HG03378 (cell line): ENCODE data around the gene CCR6.
A peak's percentile ranks its signal among the peaks of the same experiment; 100 is the strongest.
"Not testable (repeated sequence)": the region's sequence is repeated elsewhere in the genome, so short reads cannot be mapped to it uniquely, and the experiment has no call there.

Experiments
- ATAC-seq: cut with Tn5 transposase; IDR thresholded peaks from one replicate; pipeline ENCODE4 v1.9.1; 2021; ENCODE audit warnings: mild to moderate bottlenecking, moderate library complexity; ENCODE audit not compliant: unreplicated experiment

CCR6 gene

GRCh38 chr6:167122827-167123657 is at the start of gene CCR6:
TSS of gene CCR6 (plus strand) at chr6:167123096. CDS start at chr6:167136135, 13,039 bp downstream.
- no peak for ATAC-seq

GRCh38 chr6:167073679-167074274 is 49.1 kb upstream of the CCR6 start:
- no peak for ATAC-seq

- no peak for ATAC-seq
Observed at GRCh38 chr6:167077241-167077932, 45.5 kb upstream of the CCR6 start.

- no peak for ATAC-seq
Observed at GRCh38 chr6:167078745-167079144, 44.2 kb upstream of the CCR6 start.

- ATAC-seq = peak; percentile 99
Observed at GRCh38 chr6:167079853-167080297, 43.0 kb upstream of the CCR6 start.

- no peak for ATAC-seq
Observed at GRCh38 chr6:167087857-167088354, 35.0 kb upstream of the CCR6 start.

- ATAC-seq = not testable (repeated sequence)
Observed at GRCh38 chr6:167088741-167089140, 34.2 kb upstream of the CCR6 start.

GRCh38 chr6:167089243-167090142 is 33.4 kb upstream of the CCR6 start:
- ATAC-seq = no peak

GRCh38 chr6:167090171-167090570 is 32.7 kb upstream of the CCR6 start:
- no peak for ATAC-seq

GRCh38 chr6:167091026-167091804 is 31.7 kb upstream of the CCR6 start:
- no peak for ATAC-seq

- ATAC-seq = no peak
Observed at GRCh38 chr6:167091805-167092107, 31.1 kb upstream of the CCR6 start.

GRCh38 chr6:167092672-167093339 is 30.1 kb upstream of the CCR6 start:
- ATAC-seq = no peak

GRCh38 chr6:167093406-167093921 is 29.4 kb upstream of the CCR6 start:
- ATAC-seq = no peak

- ATAC-seq = peak; percentile 44
Observed at GRCh38 chr6:167093922-167094432, 28.9 kb upstream of the CCR6 start.

- peak; percentile 20 for ATAC-seq
Observed at GRCh38 chr6:167094436-167094819, 28.5 kb upstream of the CCR6 start.

- peak; percentile 50 for ATAC-seq
Observed at GRCh38 chr6:167094820-167095637, 27.9 kb upstream of the CCR6 start.

GRCh38 chr6:167095888-167096287 is 27.0 kb upstream of the CCR6 start:
- no peak for ATAC-seq

GRCh38 chr6:167096991-167097390 is 25.9 kb upstream of the CCR6 start:
- ATAC-seq = no peak
